ENCODE measurements around the gene SHD. TPM values are rescaled to one million over a fixed set of nuclear protein-coding genes. Genes with fewer than 3 reads are reported as not detected.
"Not testable (repeated sequence)": the region's sequence is repeated elsewhere in the genome, so short reads cannot be mapped to it uniquely, and the experiment has no call there.

The SHD gene
- total and polyA plus RNA-seq, 2 of the 4 experiments (the other 2 are of a cell fraction): not detected

- Histone ChIP-seq H3K4me2 (ENCODE audit: low read depth, low read length) (peak overlapping the region; percentile 89), H3K4me3 (ENCODE audit: insufficient read depth, low read depth, low read length) (peak overlapping the region; percentile 38; the same call in 1 of the 2 replicates), H2AK9ac (replicated peaks; ENCODE audit: low read depth, low read length, poor library complexity) (peak overlapping the region; percentile 81), H2AFZ (replicated peaks; ENCODE audit: low read length, poor library complexity) (peak overlapping the region; percentile 81)
- H3K23ac ChIP-seq (ENCODE audit: low read depth, low read length); H3K79me1 ChIP-seq (ENCODE audit: low read depth in 1 of 2, low read length in 2 of 2); H4K20me1 ChIP-seq (ENCODE audit: insufficient read depth, low read length); dilution Hi-C loops (cut with HindIII; ENCODE audit: low sequenced_read_pairs, unreplicated experiment); H3K4me1 ChIP-seq (ENCODE audit: control insufficient read depth, insufficient read depth, low read length); H3K9ac ChIP-seq (ENCODE audit: low read depth, low read length); H3K18ac ChIP-seq (ENCODE audit: low read depth, low read length); DNase-seq; ATAC-seq (ENCODE audit: low read depth); BruUV-seq (replicated peaks); H3K27ac ChIP-seq (ENCODE audit: insufficient read depth, low read length); H3K9me1 ChIP-seq (ENCODE audit: insufficient read depth, low read length); in situ Hi-C loops (cut with MboI; ENCODE audit: low sequenced_read_pairs); H2BK5ac ChIP-seq (ENCODE audit: low read depth, low read length, poor library complexity, severe bottlenecking); POLR2A ChIA-PET (ENCODE audit: unreplicated experiment); H3K36me3 ChIP-seq (ENCODE audit: control insufficient read depth, insufficient read depth, low read length); H2BK120ac ChIP-seq (ENCODE audit: low read depth, low read length); H2BK20ac ChIP-seq (ENCODE audit: low read depth, low read length); H3K9me3 ChIP-seq (ENCODE audit: control insufficient read depth, insufficient read depth, low read length); H3K4ac ChIP-seq (ENCODE audit: low read depth, low read length); intact Hi-C loops (cut with micrococcal nuclease); H3K27me3 ChIP-seq (ENCODE audit: control insufficient read depth, insufficient read depth, low read length); H3K14ac ChIP-seq (replicated peaks; ENCODE audit: low read depth, low read length); H4K5ac ChIP-seq (ENCODE audit: low read depth, low read length); H2AK5ac ChIP-seq (ENCODE audit: low read depth, low read length); H2BK15ac ChIP-seq (ENCODE audit: low read depth, low read length); H4K91ac ChIP-seq (ENCODE audit: insufficient read depth, low read depth, low read length); H3K56ac ChIP-seq (ENCODE audit: extremely low read depth, insufficient read depth, low read length); H4K8ac ChIP-seq (ENCODE audit: low read depth in 2 of 2, low read length in 2 of 2): not testable (repeated sequence)
- 51% methylated on average over 15 of the region's 35 CpGs; no CpG with 5 or more reads in 1 of the 2 experiments for WGBS, 2 experiments (ENCODE audit: extremely low coverage in 2 of 2, insufficient read length in 1 of 2)
- CTCF ChIA-PET: interaction anchor here (0.6 kb wide), 1 partner anchor 20 kb away, joined by 4 read pairs; no protein-coding TSS in a partner anchor
Observed at GRCh38 chr19:4328991-4329681, 50.1 kb downstream of the SHD start.
